Measurements from ENCODE around the gene MLYCD.

The MLYCD gene

GRCh38 chr16:83887080-83887479 lies 11.8 kb upstream of the MLYCD start:
- Histone ChIP-seq H3K4me1 (ENCODE audit: insufficient read depth, poor library complexity, severe bottlenecking) (no peaks in the 10 kb centered on the region), H3K27ac (ENCODE audit: poor library complexity, severe bottlenecking) (no peak overlapping the region), H3K27me3 (ENCODE audit: insufficient read depth, poor library complexity, severe bottlenecking) (no peaks in the 10 kb centered on the region), H3K4me3 (ENCODE audit: severe bottlenecking) (no peak overlapping the region), H3K36me3 (ENCODE audit: low read depth) (no peaks in the 10 kb centered on the region), H3K9me3 (ENCODE audit: severe bottlenecking) (no peaks in the 10 kb centered on the region)
- ATAC-seq (ENCODE audit: low read depth) (no peak), DNase-seq (ENCODE audit: low spot score) (no peak)
- TF ChIP-seq CTCF (IDR thresholded peaks at IDR 0.05; ENCODE audit: poor library complexity, severe bottlenecking) = peak; percentile 33

- no peaks in the 10 kb centered on the region for H3K27me3 ChIP-seq (ENCODE audit: insufficient read depth, poor library complexity, severe bottlenecking)
- H3K36me3 ChIP-seq (ENCODE audit: low read depth) = no peaks in the 10 kb centered on the region
- H3K9me3 ChIP-seq (ENCODE audit: severe bottlenecking) = no peaks in the 10 kb centered on the region
- no peak for TF ChIP-seq CTCF (IDR thresholded peaks at IDR 0.05; ENCODE audit: poor library complexity, severe bottlenecking)
- no peaks in the 10 kb centered on the region for H3K4me1 ChIP-seq (ENCODE audit: insufficient read depth, poor library complexity, severe bottlenecking)
- H3K27ac ChIP-seq (ENCODE audit: poor library complexity, severe bottlenecking) = no peak overlapping the region
- no peak overlapping the region for H3K4me3 ChIP-seq (ENCODE audit: severe bottlenecking)
- ATAC-seq (ENCODE audit: low read depth) (no peak), DNase-seq (ENCODE audit: low spot score) (no peak)
Observed at GRCh38 chr16:83887564-83887963, 11.4 kb upstream of the MLYCD start.

- Histone ChIP-seq H3K4me3 (ENCODE audit: severe bottlenecking) (no peak overlapping the region), H3K27ac (ENCODE audit: poor library complexity, severe bottlenecking) (no peak overlapping the region), H3K4me1 (ENCODE audit: insufficient read depth, poor library complexity, severe bottlenecking) (no peaks in the 10 kb centered on the region), H3K9me3 (ENCODE audit: severe bottlenecking) (no peaks in the 10 kb centered on the region), H3K36me3 (ENCODE audit: low read depth) (no peaks in the 10 kb centered on the region), H3K27me3 (ENCODE audit: insufficient read depth, poor library complexity, severe bottlenecking) (no peaks in the 10 kb centered on the region)
- TF ChIP-seq CTCF (IDR thresholded peaks at IDR 0.05; ENCODE audit: poor library complexity, severe bottlenecking) = no peak
- no peak for ATAC-seq (ENCODE audit: low read depth)
- DNase-seq (ENCODE audit: low spot score) = no peak
Observed at GRCh38 chr16:83888672-83889044, 10.3 kb upstream of the MLYCD start.

- no peak for TF ChIP-seq CTCF (IDR thresholded peaks at IDR 0.05; ENCODE audit: poor library complexity, severe bottlenecking)
- H3K9me3 ChIP-seq (ENCODE audit: severe bottlenecking) = no peaks in the 10 kb centered on the region
- H3K4me1 ChIP-seq (ENCODE audit: insufficient read depth, poor library complexity, severe bottlenecking) = no peaks in the 10 kb centered on the region
- no peak overlapping the region for H3K27ac ChIP-seq (ENCODE audit: poor library complexity, severe bottlenecking)
- H3K4me3 ChIP-seq (ENCODE audit: severe bottlenecking) = no peak overlapping the region
- H3K36me3 ChIP-seq (ENCODE audit: low read depth) = no peaks in the 10 kb centered on the region
- DNase-seq (ENCODE audit: low spot score) (no peak), ATAC-seq (ENCODE audit: low read depth) (no peak)
- no peaks in the 10 kb centered on the region for H3K27me3 ChIP-seq (ENCODE audit: insufficient read depth, poor library complexity, severe bottlenecking)
Observed at GRCh38 chr16:83890359-83890758, 8.6 kb upstream of the MLYCD start.

GRCh38 chr16:83891742-83892141 lies 7.2 kb upstream of the MLYCD start:
- TF ChIP-seq CTCF (IDR thresholded peaks at IDR 0.05; ENCODE audit: poor library complexity, severe bottlenecking) = no peak
- DNase-seq (ENCODE audit: low spot score) (no peak), ATAC-seq (ENCODE audit: low read depth) (no peak)
- Histone ChIP-seq H3K27ac (ENCODE audit: poor library complexity, severe bottlenecking) (no peak overlapping the region), H3K4me3 (ENCODE audit: severe bottlenecking) (no peak overlapping the region), H3K27me3 (ENCODE audit: insufficient read depth, poor library complexity, severe bottlenecking) (no peaks in the 10 kb centered on the region), H3K36me3 (ENCODE audit: low read depth) (no peaks in the 10 kb centered on the region), H3K4me1 (ENCODE audit: insufficient read depth, poor library complexity, severe bottlenecking) (no peaks in the 10 kb centered on the region), H3K9me3 (ENCODE audit: severe bottlenecking) (no peaks in the 10 kb centered on the region)

Measured in RWPE2 (cell line).